ENCODE results near the gene PBX3. TPM values are rescaled to one million over a fixed set of nuclear protein-coding genes. Genes with fewer than 3 reads are reported as not detected.

The PBX3 gene
- total and polyA plus RNA-seq, 2 experiments from 2014 or later: 13.4 to 30.9 TPM

DNA sequence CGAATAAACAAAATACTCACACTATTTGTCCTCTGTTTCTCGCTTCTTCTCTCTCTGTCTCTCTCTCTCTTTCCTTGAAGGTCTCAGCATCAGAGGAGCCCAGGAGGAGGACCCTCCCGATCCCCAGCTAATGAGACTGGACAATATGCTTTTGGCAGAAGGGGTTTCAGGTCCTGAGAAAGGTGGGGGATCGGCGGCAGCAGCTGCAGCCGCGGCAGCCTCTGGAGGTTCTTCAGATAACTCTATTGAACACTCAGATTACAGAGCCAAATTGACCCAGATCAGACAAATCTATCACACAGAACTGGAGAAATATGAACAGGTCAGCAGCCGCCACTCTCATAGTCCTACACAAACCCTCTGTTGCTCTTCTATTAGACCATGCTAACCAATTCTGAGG, 168.4 kb downstream of the PBX3 start:
- Histone ChIP-seq H3K4me1 (ENCODE audit: insufficient read depth) (no peaks in the 10 kb centered on the region; the same call in 1 of the 2 replicates), H3K79me2 (ENCODE audit: insufficient read depth) (peaks cover 47% of the 10 kb centered on the region), H3K36me3 (ENCODE audit: low read depth) (no peaks in the 10 kb centered on the region), H3K27ac (no peak overlapping the region), H3K9me3 (ENCODE audit: low read depth) (no peaks in the 10 kb centered on the region), H3K4me2 (ENCODE audit: unreplicated experiment) (no peak overlapping the region), H3F3A (ENCODE audit: insufficient read depth) (no peaks in the 10 kb centered on the region), H3K9me2 (ENCODE audit: insufficient read depth) (no peaks in the 10 kb centered on the region), H3K4me3 (no peak overlapping the region), H3K9ac (no peak overlapping the region), H4K20me1 (ENCODE audit: insufficient read depth) (no peaks in the 10 kb centered on the region), H2AFZ (no peak overlapping the region), H3K27me3 (replicated peaks; ENCODE audit: insufficient read depth) (no peaks in the 10 kb centered on the region)
- WGBS, 2 experiments (ENCODE audit: low coverage in 1 of 2, low lambda C conversion rate in 2 of 2, missing lambda C conversion rate in 2 of 2): 96 to 99% methylated on average over 8 of the region's 8 CpGs
- DNase-seq: no peak
- in situ Hi-C loops (cut with MboI): no loop called here
- TF ChIP-seq EZH2 (IDR thresholded peaks at IDR 0.05; ENCODE audit: insufficient read depth, poor library complexity, severe bottlenecking): no peak
- no peak for TF ChIP-seq EZH2phosphoT487 (IDR thresholded peaks at IDR 0.05; ENCODE audit: insufficient read depth, low read depth)

DNA sequence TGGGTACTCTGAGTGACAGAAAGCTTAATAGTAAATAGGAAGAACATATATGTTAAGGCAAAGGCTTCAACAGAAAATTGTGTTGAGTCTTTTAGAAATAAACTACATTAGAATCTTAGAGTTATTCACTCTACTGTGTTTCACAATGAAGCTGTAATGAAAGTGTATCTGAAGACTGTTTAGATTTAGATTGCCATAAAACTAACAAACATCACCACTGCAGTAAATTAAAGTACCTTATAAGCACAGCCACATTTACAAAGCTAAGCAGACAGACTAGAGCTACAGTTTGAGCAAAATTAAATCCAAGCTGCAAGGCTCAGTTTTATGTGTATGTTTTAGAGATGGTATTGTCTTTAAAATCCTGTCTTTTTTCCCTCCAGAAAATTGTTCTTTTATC, 172.4 kb downstream of the PBX3 start:
- peaks cover 5% of the 10 kb centered on the region; the same call in 1 of the 2 replicates for H3F3A ChIP-seq (ENCODE audit: insufficient read depth)
- H3K4me1 ChIP-seq (ENCODE audit: insufficient read depth): no peaks in the 10 kb centered on the region; the same call in 1 of the 2 replicates
- no peak overlapping the region for H3K4me2 ChIP-seq (ENCODE audit: unreplicated experiment)
- H3K36me3 ChIP-seq (ENCODE audit: low read depth): no peaks in the 10 kb centered on the region
- H3K79me2 ChIP-seq (ENCODE audit: insufficient read depth): peaks cover 23% of the 10 kb centered on the region
- H3K9ac ChIP-seq: no peak overlapping the region
- H3K27me3 ChIP-seq (replicated peaks; ENCODE audit: insufficient read depth): no peaks in the 10 kb centered on the region
- H3K9me2 ChIP-seq (ENCODE audit: insufficient read depth): no peaks in the 10 kb centered on the region
- H3K4me3 ChIP-seq: no peak overlapping the region
- H3K9me3 ChIP-seq (ENCODE audit: low read depth): no peaks in the 10 kb centered on the region
- TF ChIP-seq EZH2phosphoT487 (IDR thresholded peaks at IDR 0.05; ENCODE audit: insufficient read depth, low read depth) (no peak), EZH2 (IDR thresholded peaks at IDR 0.05; ENCODE audit: insufficient read depth, poor library complexity, severe bottlenecking) (no peak)
- no peaks in the 10 kb centered on the region for H4K20me1 ChIP-seq (ENCODE audit: insufficient read depth)
- no peak for DNase-seq
- in situ Hi-C loops (cut with MboI): no loop called here
- H2AFZ ChIP-seq: no peak overlapping the region
- no peak overlapping the region for H3K27ac ChIP-seq

DNA sequence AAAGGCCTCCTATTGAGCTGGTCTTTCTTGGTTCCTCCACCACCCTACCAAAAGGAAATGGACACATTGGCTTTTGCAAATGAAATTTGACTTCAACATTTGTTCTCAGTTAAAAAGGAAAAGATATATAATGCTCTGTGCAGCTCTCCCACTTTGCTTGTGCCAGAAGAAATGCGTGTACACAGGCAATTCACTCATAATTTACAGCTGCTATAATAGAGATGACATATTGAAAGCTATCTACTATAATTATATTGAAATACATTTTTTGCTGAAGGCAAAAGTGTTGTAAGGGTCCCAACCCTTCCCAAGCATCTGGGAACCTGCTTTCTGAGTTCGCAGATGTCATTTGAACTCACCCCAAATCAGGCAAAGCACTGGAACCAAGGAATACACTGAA, 173.2 kb downstream of the PBX3 start:
- Histone ChIP-seq H3K9ac (no peak overlapping the region), H3K9me3 (ENCODE audit: low read depth) (no peaks in the 10 kb centered on the region), H3K4me2 (ENCODE audit: unreplicated experiment) (no peak overlapping the region), H3F3A (ENCODE audit: insufficient read depth) (peaks cover 5% of the 10 kb centered on the region; the same call in 1 of the 2 replicates), H3K9me2 (ENCODE audit: insufficient read depth) (no peaks in the 10 kb centered on the region), H2AFZ (no peak overlapping the region), H4K20me1 (ENCODE audit: insufficient read depth) (no peaks in the 10 kb centered on the region), H3K4me1 (ENCODE audit: insufficient read depth) (no peaks in the 10 kb centered on the region), H3K79me2 (ENCODE audit: insufficient read depth) (peaks cover 21% of the 10 kb centered on the region), H3K4me3 (no peak overlapping the region), H3K36me3 (ENCODE audit: low read depth) (no peaks in the 10 kb centered on the region), H3K27me3 (replicated peaks; ENCODE audit: insufficient read depth) (no peaks in the 10 kb centered on the region), H3K27ac (no peak overlapping the region)
- 82 to 84% methylated on average over 2 of the region's 2 CpGs for WGBS, 2 experiments (ENCODE audit: low coverage in 1 of 2, low lambda C conversion rate in 2 of 2, missing lambda C conversion rate in 2 of 2)
- in situ Hi-C loops (cut with MboI): no loop called here
- no peak for DNase-seq
- TF ChIP-seq EZH2phosphoT487 (IDR thresholded peaks at IDR 0.05; ENCODE audit: insufficient read depth, low read depth) (no peak), EZH2 (IDR thresholded peaks at IDR 0.05; ENCODE audit: insufficient read depth, poor library complexity, severe bottlenecking) (no peak)

DNA sequence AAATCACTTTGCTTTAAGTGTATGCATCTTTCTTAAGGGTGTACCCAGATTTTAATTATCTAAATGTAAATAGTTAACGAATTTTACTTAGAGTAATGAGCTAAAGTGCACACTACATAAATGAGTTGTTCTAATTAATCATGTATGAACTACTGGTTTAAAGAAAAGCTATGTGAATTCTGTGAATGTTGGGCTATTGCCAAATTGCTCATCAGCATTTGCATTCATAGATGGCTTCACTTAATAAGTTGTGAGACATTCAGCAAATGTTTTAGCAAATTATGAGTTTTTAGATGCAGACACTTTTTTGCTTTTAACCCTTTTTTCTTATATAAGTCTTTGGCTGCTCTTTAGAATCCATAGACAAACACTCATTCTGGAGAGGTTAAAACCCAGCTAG, 175.7 kb downstream of the PBX3 start:
- WGBS, 2 experiments (ENCODE audit: low coverage in 1 of 2, low lambda C conversion rate in 2 of 2, missing lambda C conversion rate in 2 of 2): 8 to 13% methylated on average over 1 of the region's 1 CpG
- Histone ChIP-seq H3K27me3 (replicated peaks; ENCODE audit: insufficient read depth) (no peaks in the 10 kb centered on the region), H4K20me1 (ENCODE audit: insufficient read depth) (no peaks in the 10 kb centered on the region), H3K9me2 (ENCODE audit: insufficient read depth) (no peaks in the 10 kb centered on the region), H3K9me3 (ENCODE audit: low read depth) (no peaks in the 10 kb centered on the region), H3K36me3 (ENCODE audit: low read depth) (no peaks in the 10 kb centered on the region), H3K4me3 (no peak overlapping the region), H3F3A (ENCODE audit: insufficient read depth) (peaks cover 5% of the 10 kb centered on the region; the same call in 1 of the 2 replicates), H2AFZ (no peak overlapping the region), H3K4me1 (ENCODE audit: insufficient read depth) (0 out of 2 replicates have a peak, but pooled peaks cover 5% of the 10 kb centered on the region), H3K27ac (no peak overlapping the region), H3K4me2 (ENCODE audit: unreplicated experiment) (no peak overlapping the region), H3K79me2 (ENCODE audit: insufficient read depth) (peaks cover 28% of the 10 kb centered on the region), H3K9ac (no peak overlapping the region)
- in situ Hi-C loops (cut with MboI): no loop called here
- TF ChIP-seq EZH2phosphoT487 (IDR thresholded peaks at IDR 0.05; ENCODE audit: insufficient read depth, low read depth) (no peak), EZH2 (IDR thresholded peaks at IDR 0.05; ENCODE audit: insufficient read depth, poor library complexity, severe bottlenecking) (no peak)
- DNase-seq: peak; percentile 29

DNA sequence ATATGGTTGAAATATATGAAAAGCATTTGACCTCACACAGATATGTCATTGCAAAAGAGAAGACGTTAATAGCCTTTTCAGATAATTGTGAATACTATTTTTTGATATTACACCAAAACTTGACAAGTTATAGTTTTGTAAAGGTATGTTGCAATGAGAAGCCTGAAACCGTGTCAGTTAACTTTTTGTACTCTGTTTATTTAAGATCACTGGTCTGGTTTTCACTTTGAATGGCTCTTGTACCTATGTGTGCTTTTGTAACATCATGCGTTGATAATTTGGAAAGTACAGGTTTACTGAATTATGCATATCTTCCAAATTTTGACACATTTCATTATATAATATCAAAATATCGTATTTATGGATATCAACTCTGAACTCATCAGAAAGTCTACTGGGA, 177.2 kb downstream of the PBX3 start:
- Histone ChIP-seq H3K27me3 (replicated peaks; ENCODE audit: insufficient read depth) (no peaks in the 10 kb centered on the region), H2AFZ (no peak overlapping the region), H3K9ac (no peak overlapping the region), H3K9me3 (ENCODE audit: low read depth) (no peaks in the 10 kb centered on the region), H3K4me1 (ENCODE audit: insufficient read depth) (0 out of 2 replicates have a peak, but pooled peaks cover 5% of the 10 kb centered on the region), H3F3A (ENCODE audit: insufficient read depth) (peaks cover 5% of the 10 kb centered on the region; the same call in 1 of the 2 replicates), H3K4me3 (no peak overlapping the region), H3K79me2 (ENCODE audit: insufficient read depth) (peaks cover 28% of the 10 kb centered on the region), H3K36me3 (ENCODE audit: low read depth) (no peaks in the 10 kb centered on the region), H3K4me2 (ENCODE audit: unreplicated experiment) (no peak overlapping the region), H4K20me1 (ENCODE audit: insufficient read depth) (no peaks in the 10 kb centered on the region), H3K9me2 (ENCODE audit: insufficient read depth) (no peaks in the 10 kb centered on the region), H3K27ac (no peak overlapping the region)
- no peak for TF ChIP-seq EZH2 (IDR thresholded peaks at IDR 0.05; ENCODE audit: insufficient read depth, poor library complexity, severe bottlenecking)
- no peak for TF ChIP-seq EZH2phosphoT487 (IDR thresholded peaks at IDR 0.05; ENCODE audit: insufficient read depth, low read depth)
- no peak for DNase-seq
- in situ Hi-C loops (cut with MboI): no loop called here
- 92 to 96% methylated on average over 4 of the region's 4 CpGs for WGBS, 2 experiments (ENCODE audit: low coverage in 1 of 2, low lambda C conversion rate in 2 of 2, missing lambda C conversion rate in 2 of 2)
